Stomach (tissue), 9 donors: ENCODE data around the gene KIF4B. TPM values are rescaled to one million over a fixed set of nuclear protein-coding genes. Genes with fewer than 3 reads are reported as not detected.
A peak's percentile ranks its signal among the peaks of the same experiment; 100 is the strongest.
"Not testable (repeated sequence)": the region's sequence is repeated elsewhere in the genome, so short reads cannot be mapped to it uniquely, and the experiment has no call there.

Source experiments
- DNase-seq, 2 donors: peaks; one replicate each; pipeline versions ENCODE4 v3.0.0 to v3.0.0-alpha.2; 2013 to 2019
- H3K27ac ChIP-seq, 5 donors: fragments of 200-600 bp in 4 of 5; sonication (generic) in 4 of 5; one replicate each; pipeline ENCODE4 v1.5.1; 2013 to 2019; ENCODE audit warnings: mild to moderate bottlenecking in 1 of 5, moderate library complexity in 1 of 5
- H3K27me3 ChIP-seq, 3 donors: fragments of 200-600 bp; sonication (generic); one replicate each; pipeline ENCODE4 v1.5.1; 2017 to 2019; ENCODE audit warnings: mixed run types in 1 of 3
- H3K36me3 ChIP-seq, 4 donors: fragments of 200-600 bp; sonication (generic); 1 replicate in 3 of 4; 2 replicates in 1 of 4; pipeline ENCODE4 v1.5.1; 2016 to 2019
- H3K4me1 ChIP-seq, 4 donors: fragments of 200-600 bp; sonication (generic); one replicate each; pipeline ENCODE4 v1.5.1; 2016 to 2019
- H3K4me3 ChIP-seq, 4 donors: fragments of 200-600 bp; sonication (generic) in 3 of 4; one replicate each; pipeline ENCODE4 v1.5.1; 2016 to 2019; ENCODE audit warnings: mild to moderate bottlenecking in 1 of 4
- H3K9me3 ChIP-seq, 4 donors: fragments of 200-600 bp; sonication (generic); one replicate each; pipeline ENCODE4 v1.5.1; 2016 to 2019
- EP300 ChIP-seq: sonication (generic); formaldehyde crosslinking; IDR thresholded peaks from one replicate; pipeline ENCODE4 v1.6.1; 2017; ENCODE audit warnings: antibody characterized with exemption
- POLR2A ChIP-seq, 4 donors: fragments of 450-650 bp; IDR thresholded peaks; one replicate each; pipeline ENCODE4 v1.6.1; 2016; ENCODE audit warnings: antibody characterized with exemption in 4 of 4, control low read depth in 2 of 4, mild to moderate bottlenecking in 1 of 4, moderate library complexity in 1 of 4
- POLR2AphosphoS5 ChIP-seq, 3 donors: sonication (generic); formaldehyde crosslinking; IDR thresholded peaks; one replicate each; pipeline ENCODE4 v1.6.1; 2016; ENCODE audit warnings: antibody characterized with exemption in 3 of 3
- WGBS, 5 donors: extraction: QIAGEN DNeasy Blood & Tissue Kit in 3 of 5; methylation state at CpG; one replicate each; pipeline versions ENCODE4 v1.1.5 to v1.1.7; 2013 to 2018; 5-methylcytosine and 5-hydroxymethylcytosine counted together
- intact Hi-C: fragments of 100-400 bp; cut with DNase I; formaldehyde crosslinking; loops from one replicate; pipeline ENCODE4 v1.15.1; 2023; ENCODE audit warnings: low total_unique reads
- polyA plus RNA-seq, 3 donors: library from polyadenylated mRNA; stranded (reverse); fragments of 200-250 nt; gene quantifications; one replicate each; pipeline ENCODE4 v1.2.3, GENCODE V29; 2013
- total RNA-seq, 5 donors: library from RNA; depleted of rRNA; stranded (reverse); fragments of >200 nt; gene quantifications; one replicate each; pipeline versions ENCODE4 v1.1.0 to v1.2.3, GENCODE V29; 2014 to 2016
- TF ChIP-seq, protein P1 (sequence below), 7 experiments: fragments of 450-650 bp in 4 of 7; fragments of 200-600 bp in 3 of 7; sonication (generic) in 3 of 7; IDR thresholded peaks; one replicate each; pipeline ENCODE4 v1.5.1; 2016 to 2019; ENCODE audit warnings: antibody characterized with exemption in 7 of 7, control low read depth in 2 of 7, mild to moderate bottlenecking in 1 of 7
- donor health status: healthy with polysubstance abuse.
- donor health status: Bipolar disorder and iron deficiency.
- donor health status: healthy.

The KIF4B gene
- total and polyA plus RNA-seq, 8 donors, result 0.18 TPM; not detected in 7

DNA sequence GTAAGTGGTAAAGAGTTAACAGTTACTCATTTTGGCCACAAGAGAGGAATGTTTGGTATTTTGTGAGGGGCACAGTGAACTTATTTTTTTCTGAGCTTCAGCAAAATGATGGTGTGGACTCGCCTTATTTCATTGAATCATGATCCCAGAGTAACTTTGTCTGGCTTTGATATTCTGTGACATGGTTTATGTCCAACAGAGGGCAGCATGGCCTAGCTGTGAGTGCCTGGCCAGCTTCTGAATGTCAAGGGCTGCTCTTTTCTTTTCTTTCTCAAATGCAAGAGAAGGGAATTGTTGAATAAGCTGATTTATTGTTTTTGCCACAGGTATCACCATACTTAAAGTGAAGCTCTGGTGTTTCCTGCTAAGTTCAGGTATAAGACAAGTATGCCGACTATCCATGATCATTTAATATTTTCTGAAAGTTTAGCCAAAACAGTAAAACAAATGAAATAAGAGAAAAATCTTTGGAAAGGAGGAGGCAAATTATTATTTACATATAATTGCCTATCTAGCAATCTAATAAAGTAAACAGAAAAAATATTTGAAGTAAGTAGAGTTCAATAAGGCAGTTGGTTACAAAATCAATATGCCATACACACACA, 41.0 kb upstream of the KIF4B start:
- intact Hi-C loops, result no loop called here
- 62 to 72% (median 66%) methylated on average over 2 of the region's 2 CpGs for WGBS, 5 donors
- H3K27ac ChIP-seq, result no peak overlapping the region
- H3K4me1 ChIP-seq, result no peaks in the 10 kb centered on the region
- no peaks in the 10 kb centered on the region for H3K9me3 ChIP-seq
- no peaks in the 10 kb centered on the region for H3K27me3 ChIP-seq
- H3K36me3 ChIP-seq, result peaks cover 13 to 25% (median 21%) of the 10 kb centered on the region in 4 donors
- H3K4me3 ChIP-seq, result no peak overlapping the region
- peak in 1 of 2 donors; percentile 72 for DNase-seq
- TF ChIP-seq POLR2A (IDR thresholded peaks at IDR 0.05), result no peak
- no peak for TF ChIP-seq EP300
- TF ChIP-seq, protein P1, sequence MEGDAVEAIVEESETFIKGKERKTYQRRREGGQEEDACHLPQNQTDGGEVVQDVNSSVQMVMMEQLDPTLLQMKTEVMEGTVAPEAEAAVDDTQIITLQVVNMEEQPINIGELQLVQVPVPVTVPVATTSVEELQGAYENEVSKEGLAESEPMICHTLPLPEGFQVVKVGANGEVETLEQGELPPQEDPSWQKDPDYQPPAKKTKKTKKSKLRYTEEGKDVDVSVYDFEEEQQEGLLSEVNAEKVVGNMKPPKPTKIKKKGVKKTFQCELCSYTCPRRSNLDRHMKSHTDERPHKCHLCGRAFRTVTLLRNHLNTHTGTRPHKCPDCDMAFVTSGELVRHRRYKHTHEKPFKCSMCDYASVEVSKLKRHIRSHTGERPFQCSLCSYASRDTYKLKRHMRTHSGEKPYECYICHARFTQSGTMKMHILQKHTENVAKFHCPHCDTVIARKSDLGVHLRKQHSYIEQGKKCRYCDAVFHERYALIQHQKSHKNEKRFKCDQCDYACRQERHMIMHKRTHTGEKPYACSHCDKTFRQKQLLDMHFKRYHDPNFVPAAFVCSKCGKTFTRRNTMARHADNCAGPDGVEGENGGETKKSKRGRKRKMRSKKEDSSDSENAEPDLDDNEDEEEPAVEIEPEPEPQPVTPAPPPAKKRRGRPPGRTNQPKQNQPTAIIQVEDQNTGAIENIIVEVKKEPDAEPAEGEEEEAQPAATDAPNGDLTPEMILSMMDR (IDR thresholded peaks at IDR 0.05), result peak in 4 of 7 experiments; percentile 16 to 38 (median 31)
- no peak for TF ChIP-seq POLR2AphosphoS5 (IDR thresholded peaks at IDR 0.05)

DNA sequence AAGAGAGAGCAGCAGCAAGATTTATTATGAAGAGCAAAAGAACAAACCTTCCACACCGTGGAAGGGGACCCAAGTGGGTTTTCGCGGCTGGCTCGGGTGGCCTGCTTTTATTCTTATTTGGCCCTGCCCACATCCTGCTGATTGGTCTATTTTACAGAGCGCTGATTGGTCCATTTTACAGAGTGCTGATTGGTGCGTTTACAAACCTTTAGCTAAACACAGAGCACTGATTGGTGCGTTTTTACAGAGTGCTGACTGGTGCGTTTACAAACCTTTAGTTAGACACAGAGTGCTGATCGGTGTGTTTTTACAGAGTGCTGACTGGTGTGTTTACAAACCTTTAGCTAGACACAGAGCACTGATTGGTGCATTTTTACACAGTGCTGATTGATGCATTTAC, 37.5 kb upstream of the KIF4B start:
- H3K4me3 ChIP-seq, H3K36me3 ChIP-seq, DNase-seq, intact Hi-C loops, H3K27ac ChIP-seq, H3K27me3 ChIP-seq, H3K4me1 ChIP-seq, H3K9me3 ChIP-seq: not testable (repeated sequence)
- WGBS, 5 donors, result 92 to 94% (median 93%) methylated on average over 9 of the region's 9 CpGs

DNA sequence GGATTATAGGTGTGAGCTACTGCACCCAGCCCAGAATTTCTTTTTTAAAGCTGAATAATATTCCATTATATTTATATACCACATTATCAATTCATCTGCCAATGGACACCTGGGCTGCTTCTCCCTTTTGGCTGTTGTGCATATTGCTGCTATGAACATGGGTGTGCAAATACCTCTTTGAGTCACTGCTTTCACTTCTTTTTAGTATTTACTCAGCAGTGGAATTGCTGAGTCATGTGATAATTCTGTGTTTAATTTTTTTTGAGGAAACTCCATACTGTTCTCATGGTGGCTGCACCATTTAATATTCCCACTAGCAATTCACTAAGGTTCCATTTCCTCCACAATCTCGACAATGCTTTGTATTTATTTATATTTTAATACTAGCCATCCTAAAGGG, 36.1 kb upstream of the KIF4B start:
- TF ChIP-seq, protein P1 (IDR thresholded peaks at IDR 0.05), result no peak
- TF ChIP-seq POLR2A (IDR thresholded peaks at IDR 0.05) (no peak), EP300 (no peak), POLR2AphosphoS5 (IDR thresholded peaks at IDR 0.05) (no peak)
- H3K27ac ChIP-seq, result no peak overlapping the region
- no peak overlapping the region for H3K4me3 ChIP-seq
- no peaks in the 10 kb centered on the region for H3K27me3 ChIP-seq
- no peaks in the 10 kb centered on the region for H3K4me1 ChIP-seq
- intact Hi-C loops, result no loop called here
- H3K9me3 ChIP-seq, result no peaks in the 10 kb centered on the region
- peaks cover 0 to 5% (median 0%) of the 10 kb centered on the region in 4 donors for H3K36me3 ChIP-seq
- DNase-seq, result no peak
- WGBS, 5 donors, result 51 to 82% (median 65%) methylated on average over 1 of the region's 1 CpG

DNA sequence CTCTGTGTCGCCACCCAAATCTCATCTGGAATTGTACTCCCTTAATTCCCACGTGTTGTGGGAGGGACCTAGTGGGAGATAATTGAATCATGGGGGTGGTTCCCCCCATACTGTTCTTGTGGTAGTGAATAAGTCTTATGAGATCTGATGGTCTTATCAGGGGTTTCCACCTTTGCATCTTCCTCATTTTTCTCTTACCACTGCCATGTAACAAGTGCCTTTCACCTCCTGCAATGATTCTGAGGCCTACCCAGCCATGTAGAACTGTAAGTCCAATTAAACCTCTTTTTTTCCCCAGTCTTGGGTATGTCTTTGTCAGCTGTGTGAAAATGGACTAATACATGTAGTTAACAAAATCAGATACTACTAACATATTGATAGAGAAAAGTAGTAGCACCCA, 35.3 kb upstream of the KIF4B start:
- H3K4me1 ChIP-seq, H3K27ac ChIP-seq, H3K36me3 ChIP-seq, H3K4me3 ChIP-seq, H3K27me3 ChIP-seq, DNase-seq, intact Hi-C loops, H3K9me3 ChIP-seq: not testable (repeated sequence)
- WGBS, 5 donors, result 82 to 94% (median 91%) methylated on average over 2 of the region's 2 CpGs

DNA sequence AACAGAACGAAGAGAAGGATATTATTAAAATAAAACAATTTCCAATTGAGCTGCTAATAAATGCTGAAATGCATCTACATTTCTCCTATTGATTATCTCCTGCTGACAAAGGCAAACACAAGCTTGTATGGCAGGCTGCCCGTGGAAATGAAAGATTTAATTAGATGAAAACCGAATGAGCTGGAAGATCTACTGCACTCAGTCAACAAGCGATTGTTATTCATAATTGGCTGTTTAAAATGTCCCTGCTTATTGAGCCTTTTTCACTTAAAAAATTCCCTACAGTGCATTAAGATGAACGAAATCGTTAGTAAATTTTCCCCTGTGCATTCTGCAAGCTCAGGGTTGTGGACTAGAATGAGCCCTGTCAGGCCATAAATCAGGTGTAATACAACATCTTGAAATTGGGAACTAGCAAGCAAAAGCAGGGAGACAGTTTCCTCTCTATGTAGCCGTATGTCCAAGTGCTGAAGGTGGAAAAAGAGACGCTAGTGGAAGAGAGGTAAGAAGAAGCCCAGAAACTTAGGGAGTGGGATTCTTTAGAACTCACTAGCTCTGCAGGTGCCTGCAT, 28.5 kb upstream of the KIF4B start:
- 62 to 68% (median 66%) methylated on average over 8 of the region's 8 CpGs for WGBS, 5 donors
- DNase-seq, result peak in 1 of 2 donors; percentile 16
- Histone ChIP-seq H3K36me3 (no peaks in the 10 kb centered on the region), H3K27me3 (no peaks in the 10 kb centered on the region), H3K4me1 (no peaks in the 10 kb centered on the region), H3K4me3 (no peak overlapping the region), H3K9me3 (no peaks in the 10 kb centered on the region), H3K27ac (no peak overlapping the region)
- intact Hi-C loops, result no loop called here
- no peak for TF ChIP-seq POLR2A (IDR thresholded peaks at IDR 0.05)
- no peak for TF ChIP-seq POLR2AphosphoS5 (IDR thresholded peaks at IDR 0.05)

DNA sequence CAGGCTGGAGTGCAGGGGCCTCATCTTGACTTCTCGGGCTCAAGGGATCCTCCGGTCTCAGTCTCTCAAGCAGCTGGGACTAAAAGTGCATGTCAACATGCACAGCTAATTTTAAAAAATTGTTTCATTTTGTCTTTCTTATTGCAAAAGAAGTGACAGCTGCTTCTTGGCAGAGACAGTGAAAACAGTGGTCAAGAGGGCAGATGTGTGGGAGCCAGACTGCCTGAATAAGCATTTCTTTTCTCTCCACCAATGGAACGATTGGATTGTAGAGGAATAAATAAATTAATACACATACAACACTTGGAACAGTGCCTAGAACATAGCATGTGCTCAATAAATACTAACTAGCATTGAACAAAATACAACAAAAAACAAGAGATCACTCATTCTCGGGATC, 27.4 kb upstream of the KIF4B start:
- no peaks in the 10 kb centered on the region for H3K9me3 ChIP-seq
- TF ChIP-seq POLR2AphosphoS5 (IDR thresholded peaks at IDR 0.05), result no peak
- TF ChIP-seq EP300, result no peak
- TF ChIP-seq, protein P1 (IDR thresholded peaks at IDR 0.05), result no peak
- TF ChIP-seq POLR2A (IDR thresholded peaks at IDR 0.05), result no peak
- WGBS, 5 donors, result 62 to 75% (median 74%) methylated on average over 4 of the region's 4 CpGs
- DNase-seq, result no peak
- no peaks in the 10 kb centered on the region for H3K4me1 ChIP-seq
- H3K4me3 ChIP-seq, result no peak overlapping the region
- intact Hi-C loops, result no loop called here
- H3K27ac ChIP-seq, result no peak overlapping the region
- no peaks in the 10 kb centered on the region for H3K27me3 ChIP-seq
- no peaks in the 10 kb centered on the region for H3K36me3 ChIP-seq
